Gastrocnemius medialis (tissue), 4 donors: ENCODE results near the gene DOC2A.

Experiments
- POLR2A ChIP-seq, 2 donors: fragments of 450-650 bp; IDR thresholded peaks; one replicate each; pipeline ENCODE4 v1.6.1; 2017; ENCODE audit warnings: antibody characterized with exemption in 2 of 2, mild to moderate bottlenecking in 2 of 2, moderate library complexity in 2 of 2
- TF ChIP-seq, protein P1 (sequence below), 5 experiments: fragments of 450-650 bp in 3 of 5; fragments of 200-600 bp in 2 of 5; sonication (generic) in 2 of 5; IDR thresholded peaks in 4 of 5; conservative IDR thresholded peaks in 1 of 5; 1 replicate in 4 of 5; 2 replicates in 1 of 5; pipeline ENCODE4 v1.5.1; 2016 to 2019; ENCODE audit warnings: antibody characterized with exemption in 5 of 5, mild to moderate bottlenecking in 3 of 5, moderate library complexity in 3 of 5

DNA sequence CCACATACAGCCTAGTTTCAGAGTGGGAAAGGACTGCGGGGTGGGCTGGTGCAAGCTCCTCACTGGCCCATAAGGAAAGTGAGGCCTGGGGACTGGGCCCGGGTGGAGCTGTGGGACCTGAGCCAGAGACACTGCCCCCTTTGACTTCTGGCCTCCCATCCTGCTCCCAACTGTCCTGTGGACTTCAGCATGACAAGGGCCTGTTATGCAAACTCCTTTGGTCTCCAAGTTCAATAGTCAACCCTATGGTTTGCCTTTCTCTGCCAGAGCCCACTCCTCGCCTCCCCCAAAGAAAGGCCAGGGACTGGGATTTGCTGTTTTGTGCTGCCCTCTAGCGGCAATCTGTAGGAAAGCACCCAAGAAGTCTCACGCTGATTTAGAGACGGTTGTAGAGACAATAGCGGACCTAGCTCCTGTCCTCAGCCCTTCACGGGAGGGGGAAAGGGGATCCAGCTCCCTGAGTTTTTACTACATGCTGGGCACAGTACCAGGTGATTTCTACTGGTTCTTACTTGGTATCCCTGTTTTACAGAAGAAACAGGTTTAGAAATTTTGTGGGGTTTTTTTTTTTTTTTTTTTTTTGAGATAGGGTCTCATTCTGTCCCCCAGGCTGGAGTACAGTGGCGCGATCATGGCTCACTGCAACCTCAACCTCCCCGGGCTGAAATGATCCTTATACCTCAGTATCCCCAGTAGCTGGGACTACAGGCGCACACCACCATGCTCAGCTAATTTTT is 21.4 kb upstream of the DOC2A start:
- TF ChIP-seq, protein P1, sequence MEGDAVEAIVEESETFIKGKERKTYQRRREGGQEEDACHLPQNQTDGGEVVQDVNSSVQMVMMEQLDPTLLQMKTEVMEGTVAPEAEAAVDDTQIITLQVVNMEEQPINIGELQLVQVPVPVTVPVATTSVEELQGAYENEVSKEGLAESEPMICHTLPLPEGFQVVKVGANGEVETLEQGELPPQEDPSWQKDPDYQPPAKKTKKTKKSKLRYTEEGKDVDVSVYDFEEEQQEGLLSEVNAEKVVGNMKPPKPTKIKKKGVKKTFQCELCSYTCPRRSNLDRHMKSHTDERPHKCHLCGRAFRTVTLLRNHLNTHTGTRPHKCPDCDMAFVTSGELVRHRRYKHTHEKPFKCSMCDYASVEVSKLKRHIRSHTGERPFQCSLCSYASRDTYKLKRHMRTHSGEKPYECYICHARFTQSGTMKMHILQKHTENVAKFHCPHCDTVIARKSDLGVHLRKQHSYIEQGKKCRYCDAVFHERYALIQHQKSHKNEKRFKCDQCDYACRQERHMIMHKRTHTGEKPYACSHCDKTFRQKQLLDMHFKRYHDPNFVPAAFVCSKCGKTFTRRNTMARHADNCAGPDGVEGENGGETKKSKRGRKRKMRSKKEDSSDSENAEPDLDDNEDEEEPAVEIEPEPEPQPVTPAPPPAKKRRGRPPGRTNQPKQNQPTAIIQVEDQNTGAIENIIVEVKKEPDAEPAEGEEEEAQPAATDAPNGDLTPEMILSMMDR (IDR thresholded peaks at IDR 0.05 in 4 of 5, conservative IDR thresholded peaks at IDR 0.05 in 1 of 5): peak; percentile 5 to 70 (median 52)
- TF ChIP-seq POLR2A (IDR thresholded peaks at IDR 0.05): no peak
